Neural crest cell (in vitro differentiated cells): ENCODE measurements around the gene IRX4. TPM values are rescaled to one million over a fixed set of nuclear protein-coding genes. Genes with fewer than 3 reads are reported as not detected.

ENCODE experiments used
- DNase-seq: peaks from one replicate; pipeline ENCODE4 v3.0.0; 2021; ENCODE audit warnings: low read depth, mixed read lengths, low spot score
- H3K27ac Mint-ChIP-seq: one replicate; pipeline ENCODE4 v1.8.0; 2021; ENCODE audit warnings: mild to moderate bottlenecking, mixed read lengths; ENCODE audit not compliant: unreplicated experiment
- H3K27me3 Mint-ChIP-seq: 2 replicates; pipeline ENCODE4 v1.8.0; 2021; ENCODE audit warnings: low read depth, mild to moderate bottlenecking, mixed read lengths
- H3K36me3 Mint-ChIP-seq: 2 replicates; pipeline ENCODE4 v1.8.0; 2021; ENCODE audit warnings: low read depth, mild to moderate bottlenecking, mixed read lengths
- H3K4me1 Mint-ChIP-seq: 2 replicates; pipeline ENCODE4 v1.8.0; 2021; ENCODE audit warnings: mixed read lengths
- H3K4me3 Mint-ChIP-seq: one replicate; pipeline ENCODE4 v1.8.0; 2021; ENCODE audit warnings: mild to moderate bottlenecking, mixed read lengths
- H3K9me3 Mint-ChIP-seq: 2 replicates; pipeline ENCODE4 v1.8.0; 2021; ENCODE audit warnings: mixed read lengths
- total RNA-seq: library from RNA; stranded (reverse); gene quantifications from 2 replicates; pipeline ENCODE4 v1.2.1, GENCODE V29; 2021
- TF ChIP-seq, protein P1 (sequence below): fragments of 200-600 bp; sonication (generic); conservative IDR thresholded peaks from 2 replicates; pipeline ENCODE4 v1.5.0; 2021; ENCODE audit warnings: antibody characterized with exemption, mild to moderate bottlenecking

The IRX4 gene
- total RNA-seq, 1 donor from 2014 or later = 0.28 TPM

DNA sequence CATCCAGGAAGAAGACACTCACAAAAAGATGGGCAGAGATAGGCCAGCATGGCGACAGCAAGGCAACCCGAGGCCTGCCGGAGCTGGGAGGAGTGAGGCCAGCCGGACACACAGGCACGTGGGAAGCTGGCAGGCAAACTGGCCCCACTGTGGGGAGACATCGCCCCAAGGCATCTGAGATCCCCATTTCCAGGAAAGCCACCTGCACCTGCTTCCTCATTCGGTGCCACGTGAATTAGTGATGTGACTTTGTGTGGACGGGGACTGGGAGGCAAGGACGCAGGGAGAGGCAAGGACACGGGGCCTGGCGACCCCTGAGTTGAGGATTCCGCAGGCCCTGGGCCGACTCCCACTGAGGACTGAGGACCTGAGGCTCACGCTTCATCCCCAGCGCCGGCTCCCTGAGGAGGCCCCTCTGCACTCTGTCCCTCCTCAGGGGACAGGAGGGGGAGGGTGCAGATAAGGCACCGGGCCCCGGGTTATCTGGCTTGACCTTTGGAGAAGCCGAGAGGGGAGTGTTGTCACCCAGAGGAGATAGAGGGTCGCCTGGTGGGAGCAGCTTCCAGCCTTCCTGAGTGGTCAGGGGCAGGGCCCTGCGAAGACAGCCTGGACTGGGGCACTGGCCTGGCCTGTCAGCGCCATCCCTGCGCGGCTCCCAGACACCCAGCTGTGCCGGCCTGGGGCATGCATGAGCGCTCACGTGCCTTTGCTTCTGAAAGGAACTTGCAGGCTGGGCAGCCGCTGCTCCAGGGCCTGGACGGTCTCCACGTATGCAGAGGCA, 41.8 kb downstream of the IRX4 start:
- TF ChIP-seq, protein P1, sequence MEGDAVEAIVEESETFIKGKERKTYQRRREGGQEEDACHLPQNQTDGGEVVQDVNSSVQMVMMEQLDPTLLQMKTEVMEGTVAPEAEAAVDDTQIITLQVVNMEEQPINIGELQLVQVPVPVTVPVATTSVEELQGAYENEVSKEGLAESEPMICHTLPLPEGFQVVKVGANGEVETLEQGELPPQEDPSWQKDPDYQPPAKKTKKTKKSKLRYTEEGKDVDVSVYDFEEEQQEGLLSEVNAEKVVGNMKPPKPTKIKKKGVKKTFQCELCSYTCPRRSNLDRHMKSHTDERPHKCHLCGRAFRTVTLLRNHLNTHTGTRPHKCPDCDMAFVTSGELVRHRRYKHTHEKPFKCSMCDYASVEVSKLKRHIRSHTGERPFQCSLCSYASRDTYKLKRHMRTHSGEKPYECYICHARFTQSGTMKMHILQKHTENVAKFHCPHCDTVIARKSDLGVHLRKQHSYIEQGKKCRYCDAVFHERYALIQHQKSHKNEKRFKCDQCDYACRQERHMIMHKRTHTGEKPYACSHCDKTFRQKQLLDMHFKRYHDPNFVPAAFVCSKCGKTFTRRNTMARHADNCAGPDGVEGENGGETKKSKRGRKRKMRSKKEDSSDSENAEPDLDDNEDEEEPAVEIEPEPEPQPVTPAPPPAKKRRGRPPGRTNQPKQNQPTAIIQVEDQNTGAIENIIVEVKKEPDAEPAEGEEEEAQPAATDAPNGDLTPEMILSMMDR = no peak
- H3K4me3 Mint-ChIP-seq = no peak overlapping the region
- H3K4me1 Mint-ChIP-seq = peaks cover 10% of the 10 kb centered on the region
- H3K27me3 Mint-ChIP-seq = no peaks in the 10 kb centered on the region
- DNase-seq = peak; percentile 32
- no peaks in the 10 kb centered on the region for H3K36me3 Mint-ChIP-seq
- H3K27ac Mint-ChIP-seq = no peak overlapping the region
- no peaks in the 10 kb centered on the region for H3K9me3 Mint-ChIP-seq

DNA sequence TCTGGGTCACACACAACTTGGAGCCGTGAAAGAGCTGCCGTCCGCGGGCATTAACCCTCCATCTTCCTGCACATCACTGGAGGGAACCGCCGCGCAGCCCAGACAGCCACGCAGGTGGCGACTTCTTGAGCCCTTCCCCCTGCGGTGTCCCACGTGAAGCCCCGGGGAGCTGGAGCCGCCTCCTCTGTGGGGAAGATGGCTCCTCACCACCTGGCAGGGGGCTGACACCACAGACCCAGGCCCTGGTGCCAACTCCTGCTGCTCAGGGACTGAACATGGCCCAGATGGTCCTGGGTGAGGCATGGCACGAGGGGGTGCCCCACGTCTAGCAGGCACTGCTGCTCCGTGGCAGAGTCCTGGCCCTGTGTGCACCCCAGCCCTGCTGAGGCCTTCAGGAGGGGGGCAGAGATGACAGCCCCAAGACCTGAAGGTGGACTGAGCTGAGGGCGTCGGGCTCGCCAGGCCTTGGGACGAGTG, 42.6 kb downstream of the IRX4 start:
- Mint-ChIP-seq H3K4me1 (peaks cover 16% of the 10 kb centered on the region), H3K9me3 (no peaks in the 10 kb centered on the region), H3K36me3 (no peaks in the 10 kb centered on the region), H3K27ac (no peak overlapping the region), H3K27me3 (peaks cover under 1% of the 10 kb centered on the region), H3K4me3 (no peak overlapping the region)
- DNase-seq = no peak
- TF ChIP-seq, protein P1 = no peak

- DNase-seq = no peak
- H3K4me1 Mint-ChIP-seq = peaks cover 26% of the 10 kb centered on the region
- TF ChIP-seq, protein P1 = no peak
- no peaks in the 10 kb centered on the region for H3K9me3 Mint-ChIP-seq
- H3K36me3 Mint-ChIP-seq = no peaks in the 10 kb centered on the region
- no peak overlapping the region for H3K27ac Mint-ChIP-seq
- no peak overlapping the region for H3K4me3 Mint-ChIP-seq
- peaks cover 6% of the 10 kb centered on the region for H3K27me3 Mint-ChIP-seq
Observed at GRCh38 chr5:1838013-1838412, 44.7 kb downstream of the IRX4 start.

DNA sequence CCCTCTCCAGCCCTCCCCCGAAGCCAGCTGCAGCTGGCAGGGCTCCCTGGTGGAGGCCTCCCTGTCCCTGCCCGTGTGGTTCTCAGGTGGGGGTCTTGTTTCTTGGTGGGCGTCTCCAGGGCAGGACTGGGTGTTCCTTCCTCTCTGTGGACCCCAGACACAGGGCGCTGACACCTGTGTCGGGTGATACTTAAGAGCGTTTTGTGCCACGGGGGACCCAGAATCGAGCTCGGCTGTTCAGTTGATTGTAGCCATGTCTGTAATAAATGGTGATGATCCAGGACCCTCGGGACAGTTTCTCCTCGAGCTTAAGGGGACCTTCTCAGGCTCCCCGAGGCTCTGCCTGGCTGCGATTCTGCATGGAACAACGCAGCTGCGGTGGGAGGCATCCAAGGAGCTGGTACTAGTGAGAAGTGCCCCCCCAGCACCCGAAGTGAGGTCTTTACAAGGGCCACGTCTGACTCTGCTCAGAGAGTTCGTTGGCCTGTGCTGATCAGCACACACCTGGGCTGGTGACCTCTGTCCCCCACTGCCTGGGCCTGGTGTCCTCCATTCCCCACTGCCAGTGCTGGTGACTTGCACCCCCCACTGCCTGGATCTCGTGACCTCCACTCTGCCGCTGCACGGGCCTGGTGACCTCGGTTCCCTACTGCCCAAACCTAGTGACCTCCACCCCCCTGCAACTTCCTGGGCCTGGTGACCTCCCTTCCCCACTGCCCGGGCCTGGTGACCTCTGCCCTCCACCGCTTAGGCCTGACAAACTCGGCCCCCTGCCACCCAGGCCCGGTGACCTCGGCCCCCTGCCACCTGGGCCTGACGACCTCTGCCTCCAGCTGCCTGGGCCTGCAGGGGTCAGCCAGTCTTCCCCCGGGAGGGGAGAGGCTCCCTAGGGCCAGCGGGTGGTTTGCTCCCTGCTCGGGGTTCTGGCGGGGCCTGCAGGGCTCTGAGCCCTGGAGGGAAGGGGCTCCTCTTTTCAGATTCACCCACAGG, 45.5 kb downstream of the IRX4 start:
- DNase-seq = no peak
- H3K9me3 Mint-ChIP-seq = no peaks in the 10 kb centered on the region
- TF ChIP-seq, protein P1 = no peak
- H3K27ac Mint-ChIP-seq = peak overlapping the region; percentile 12
- H3K4me3 Mint-ChIP-seq = no peak overlapping the region
- no peaks in the 10 kb centered on the region for H3K36me3 Mint-ChIP-seq
- peaks cover 6% of the 10 kb centered on the region for H3K27me3 Mint-ChIP-seq
- H3K4me1 Mint-ChIP-seq = peaks cover 26% of the 10 kb centered on the region

DNA sequence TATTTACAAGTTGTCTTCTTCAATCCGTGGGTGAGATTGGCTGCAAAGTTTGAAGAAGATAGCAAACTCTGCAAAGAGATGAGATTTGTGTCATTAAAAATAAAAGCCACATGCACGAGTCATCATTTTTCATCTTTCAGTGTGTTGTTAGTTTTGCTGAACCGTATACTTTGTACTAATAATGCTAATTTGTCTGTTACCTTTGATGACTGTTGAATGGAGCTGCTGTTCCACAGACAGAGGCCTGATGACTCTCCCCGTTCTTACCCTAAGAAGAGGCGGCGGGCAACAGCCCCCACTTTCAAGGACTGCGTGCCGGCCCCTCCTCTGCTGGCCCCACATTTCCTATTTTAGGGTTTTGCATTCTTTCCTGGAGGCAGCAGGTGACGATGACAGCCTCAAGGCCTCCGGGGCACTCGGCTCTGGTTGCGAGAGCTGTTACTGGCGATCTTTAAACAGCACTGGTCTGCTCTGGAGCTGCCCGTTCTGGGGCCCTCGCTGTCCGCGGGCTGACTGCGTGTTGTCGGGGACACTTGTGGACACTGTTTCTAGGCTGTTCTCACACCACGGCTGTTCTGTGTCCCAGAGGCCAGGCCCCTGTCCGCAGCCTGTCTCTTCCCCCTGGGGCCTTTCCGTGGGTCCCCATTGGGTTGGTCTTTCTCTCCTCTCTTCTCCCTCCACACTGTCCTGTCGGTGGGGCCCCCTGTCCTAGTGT, 46.4 kb downstream of the IRX4 start:
- no peak overlapping the region for H3K27ac Mint-ChIP-seq
- TF ChIP-seq, protein P1 = no peak
- H3K4me3 Mint-ChIP-seq = no peak overlapping the region
- no peak for DNase-seq
- H3K36me3 Mint-ChIP-seq = no peaks in the 10 kb centered on the region
- peaks cover 23% of the 10 kb centered on the region for H3K4me1 Mint-ChIP-seq
- no peaks in the 10 kb centered on the region for H3K9me3 Mint-ChIP-seq
- H3K27me3 Mint-ChIP-seq = peaks cover 6% of the 10 kb centered on the region
